Measurements from ENCODE around the gene LRRC8B.

Gene LRRC8B

GRCh38 chr1:89574621-89575020 lies 50.0 kb downstream of the LRRC8B start:
- no peak for TF ChIP-seq CTCF (conservative IDR thresholded peaks at IDR 0.05; ENCODE audit: low read depth, low read length)
- no peak for DNase-seq (ENCODE audit: low read depth)
- no peak overlapping the region for H3K4me3 ChIP-seq (ENCODE audit: low read length)

GRCh38 chr1:89575207-89575606 lies 50.6 kb downstream of the LRRC8B start:
- no peak for TF ChIP-seq CTCF (conservative IDR thresholded peaks at IDR 0.05; ENCODE audit: low read depth, low read length)
- no peak overlapping the region for H3K4me3 ChIP-seq (ENCODE audit: low read length)
- no peak for DNase-seq (ENCODE audit: low read depth)

GRCh38 chr1:89576013-89576412 lies 51.4 kb downstream of the LRRC8B start:
- no peak for DNase-seq (ENCODE audit: low read depth)
- TF ChIP-seq CTCF (conservative IDR thresholded peaks at IDR 0.05; ENCODE audit: low read depth, low read length), result no peak
- H3K4me3 ChIP-seq (ENCODE audit: low read length), result no peak overlapping the region

GRCh38 chr1:89578151-89578550 lies 53.5 kb downstream of the LRRC8B start:
- no peak for DNase-seq (ENCODE audit: low read depth)
- no peak for TF ChIP-seq CTCF (conservative IDR thresholded peaks at IDR 0.05; ENCODE audit: low read depth, low read length)
- no peak overlapping the region for H3K4me3 ChIP-seq (ENCODE audit: low read length)

GRCh38 chr1:89578946-89579684 lies 54.5 kb downstream of the LRRC8B start:
- DNase-seq (ENCODE audit: low read depth), result no peak

GRCh38 chr1:89580036-89580435 lies 55.4 kb downstream of the LRRC8B start:
- no peak for DNase-seq (ENCODE audit: low read depth)
- no peak for TF ChIP-seq CTCF (conservative IDR thresholded peaks at IDR 0.05; ENCODE audit: low read depth, low read length)
- no peak overlapping the region for H3K4me3 ChIP-seq (ENCODE audit: low read length)

More at GRCh38 chr1:89578946-89579684, 54.5 kb downstream of the LRRC8B start:
- TF ChIP-seq CTCF (conservative IDR thresholded peaks at IDR 0.05; ENCODE audit: low read depth, low read length), result no peak
- H3K4me3 ChIP-seq (ENCODE audit: low read length), result no peak overlapping the region

GRCh38 chr1:89581859-89582258 lies 57.2 kb downstream of the LRRC8B start:
- no peak overlapping the region for H3K4me3 ChIP-seq (ENCODE audit: low read length)
- no peak for TF ChIP-seq CTCF (conservative IDR thresholded peaks at IDR 0.05; ENCODE audit: low read depth, low read length)
- no peak for DNase-seq (ENCODE audit: low read depth)
